GM19455 (cell line): Measurements from ENCODE around the gene PLCXD1.
"Not testable (repeated sequence)": the region's sequence is repeated elsewhere in the genome, so short reads cannot be mapped to it uniquely, and the experiment has no call there.

ENCODE experiments used
- ATAC-seq: cut with Tn5 transposase; IDR thresholded peaks from one replicate; pipeline ENCODE4 v1.9.1; 2021; ENCODE audit not compliant: unreplicated experiment

PLCXD1 gene

GRCh38 chrX:291411-291901 lies 10.3 kb downstream of the PLCXD1 start:
- ATAC-seq, result no peak

DNA sequence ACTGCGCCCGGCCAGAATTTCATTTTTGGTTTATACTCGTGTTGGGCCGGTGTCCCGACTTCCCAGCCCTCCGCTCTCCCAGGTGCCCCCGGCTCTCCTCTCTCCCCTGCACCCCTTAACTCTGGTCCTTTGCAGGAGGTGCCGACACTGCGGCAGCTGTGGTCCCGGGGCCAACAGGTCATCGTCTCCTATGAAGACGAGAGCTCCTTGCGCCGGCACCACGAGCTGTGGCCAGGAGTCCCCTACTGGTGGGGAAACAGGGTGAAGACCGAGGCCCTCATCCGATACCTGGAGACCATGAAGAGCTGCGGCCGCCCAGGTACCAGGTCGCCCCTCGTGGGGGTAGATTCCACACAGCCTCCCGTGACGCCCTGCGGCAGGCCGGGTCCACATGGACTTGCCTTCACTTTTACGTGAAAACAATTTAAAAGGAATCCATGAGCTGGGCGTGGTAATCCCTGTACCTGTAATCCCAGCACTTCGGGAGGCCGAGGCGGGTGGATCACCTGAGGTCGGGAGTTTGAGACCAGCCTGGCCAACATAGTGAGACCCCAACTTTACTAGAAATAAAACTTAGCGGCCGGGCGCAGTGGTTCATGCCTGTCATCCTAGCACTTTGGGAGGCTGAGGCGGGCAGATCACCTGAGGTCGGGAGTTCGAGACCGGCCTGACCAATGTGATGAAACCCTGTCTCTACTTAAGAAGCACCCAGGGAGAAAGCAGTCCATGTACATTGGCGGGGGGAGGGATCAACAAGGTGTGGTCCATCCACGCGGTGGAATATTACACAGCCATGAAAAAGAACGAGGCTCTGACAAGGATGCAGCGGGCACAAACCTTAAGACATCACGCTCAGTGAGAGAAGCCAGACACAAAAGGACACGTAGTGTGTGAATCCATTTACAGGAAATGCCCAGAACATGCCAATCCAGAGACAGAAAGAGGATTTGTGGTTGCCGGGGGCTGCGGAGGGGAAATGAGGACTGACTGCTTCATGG lies 12.0 kb downstream of the PLCXD1 start:
- no peak for ATAC-seq

DNA sequence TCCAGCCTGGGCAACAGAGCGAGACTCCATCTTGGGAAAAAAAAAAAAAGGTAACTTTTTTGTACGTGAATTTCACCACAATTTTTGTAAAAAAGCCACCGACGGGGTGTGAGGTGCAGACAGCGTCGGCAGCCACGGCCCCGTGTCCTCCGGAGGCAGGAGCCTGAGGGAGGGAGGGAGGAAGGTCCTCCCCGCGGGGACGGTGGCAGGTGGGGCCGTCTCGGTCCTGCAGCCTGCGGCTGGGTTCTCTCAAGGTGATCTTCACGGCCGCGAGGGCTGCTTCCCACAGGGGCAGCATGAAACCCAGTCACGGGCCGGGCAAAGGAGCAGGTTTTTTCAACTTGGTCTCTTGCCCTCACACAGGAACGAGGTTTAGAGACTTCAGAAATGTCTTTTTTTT lies 14.0 kb downstream of the PLCXD1 start:
- no peak for ATAC-seq

GRCh38 chrX:298993-299392 lies 17.8 kb downstream of the PLCXD1 start:
- no peak for ATAC-seq

GRCh38 chrX:300334-300733 lies 19.2 kb downstream of the PLCXD1 start:
- no peak for ATAC-seq

DNA sequence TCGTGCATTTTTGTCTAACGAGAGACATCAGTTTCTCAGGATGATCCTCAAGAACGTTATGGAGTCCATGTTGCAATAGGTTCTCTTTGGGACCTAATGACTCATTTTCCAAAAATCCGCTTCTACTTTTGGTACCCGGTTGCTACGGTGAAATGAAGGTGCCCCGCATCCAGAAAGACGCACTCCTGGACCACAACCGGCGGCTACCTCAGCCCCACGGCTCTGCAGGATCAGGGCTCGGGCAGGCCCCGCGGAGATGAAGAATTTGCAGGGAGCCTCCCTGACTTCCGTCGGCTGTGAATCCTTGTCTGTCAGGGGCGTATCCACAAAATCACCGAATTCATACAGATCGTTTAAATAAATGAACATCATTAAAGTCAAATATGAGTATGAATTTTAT lies 21.8 kb downstream of the PLCXD1 start:
- no peak for ATAC-seq

- not testable (repeated sequence) for ATAC-seq
Observed at GRCh38 chrX:305781-306613, 24.8 kb downstream of the PLCXD1 start.

DNA sequence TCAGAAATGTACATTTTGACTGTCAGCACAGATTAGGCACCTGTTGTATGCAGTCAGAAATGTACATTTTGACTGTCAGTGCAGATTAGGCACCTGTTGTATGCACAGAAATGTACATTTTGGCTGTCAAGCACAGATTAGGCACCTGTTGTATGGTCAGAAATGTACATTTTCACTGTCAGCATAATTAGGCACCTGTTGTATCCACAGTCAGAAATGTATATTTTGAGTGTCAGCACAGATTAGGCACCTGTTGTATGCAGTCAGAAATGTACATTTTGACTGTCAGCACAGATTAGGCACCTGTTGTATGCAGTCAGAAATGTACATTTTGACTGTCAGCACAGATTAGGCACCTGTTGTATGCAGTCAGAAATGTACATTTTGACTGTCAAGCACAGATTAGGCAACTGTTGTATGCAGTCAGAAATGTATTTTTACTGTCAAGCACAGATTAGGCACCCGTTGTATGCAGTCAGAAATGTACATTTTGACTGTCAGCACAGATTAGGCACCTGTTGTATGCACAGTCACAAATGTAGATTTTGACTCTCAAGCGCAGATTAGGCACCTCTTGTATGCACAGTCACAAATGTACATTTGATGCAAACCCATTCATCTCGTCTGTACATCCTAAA lies 25.6 kb downstream of the PLCXD1 start:
- ATAC-seq, result not testable (repeated sequence)

GRCh38 chrX:307261-308111 lies 26.3 kb downstream of the PLCXD1 start:
- no peak for ATAC-seq

GRCh38 chrX:308821-309520 lies 27.8 kb downstream of the PLCXD1 start:
- ATAC-seq, result no peak

- ATAC-seq, result no peak
Observed at GRCh38 chrX:310621-311155, 29.5 kb downstream of the PLCXD1 start.

DNA sequence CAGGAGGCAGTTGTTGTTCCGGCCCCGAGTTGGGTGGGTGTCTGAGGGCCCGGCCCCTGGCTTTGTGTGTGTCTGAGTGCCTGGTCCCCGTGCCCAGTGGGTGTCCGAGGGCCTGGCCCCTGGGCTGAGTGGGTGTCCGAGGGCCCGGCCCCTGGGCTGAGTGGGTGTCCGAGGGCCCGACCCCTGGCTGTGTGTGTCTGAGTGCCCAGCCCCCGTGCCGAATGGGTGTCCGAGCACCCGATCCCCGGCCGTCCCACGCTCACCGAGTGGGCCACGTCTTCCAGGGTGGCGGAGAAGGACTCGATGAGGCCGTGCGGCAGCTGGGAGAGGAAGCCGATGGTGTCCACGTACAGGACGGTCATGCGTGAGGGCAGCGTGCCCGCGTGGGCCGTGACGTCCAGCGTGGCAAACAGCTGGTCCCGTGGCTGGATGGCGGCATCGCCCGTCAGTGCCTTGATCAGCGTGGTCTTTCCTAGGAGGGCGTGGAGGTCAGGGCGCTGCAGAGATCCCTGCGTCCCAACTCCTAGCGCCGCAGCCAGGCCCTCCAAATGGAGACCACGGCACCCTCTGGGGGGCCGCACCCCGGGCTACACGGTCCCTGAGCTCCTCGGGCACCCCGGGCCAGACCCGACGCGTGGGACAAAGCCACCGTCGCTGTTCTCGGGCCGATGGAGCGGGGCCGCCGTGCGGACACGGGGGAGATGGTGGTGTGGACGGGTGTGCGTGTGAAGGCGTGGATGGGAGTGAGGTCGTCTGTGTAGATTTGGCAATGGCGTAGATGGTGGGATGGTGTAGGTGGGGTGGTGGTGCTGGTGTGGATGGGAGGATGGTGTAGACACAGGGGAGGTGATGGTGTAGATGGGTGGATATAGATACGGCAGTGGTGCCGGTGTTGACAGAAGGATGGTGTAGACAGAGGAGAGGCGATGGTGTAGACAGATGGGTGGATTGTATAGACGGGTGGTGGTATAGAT lies 30.3 kb downstream of the PLCXD1 start:
- ATAC-seq, result no peak

GRCh38 chrX:312621-313331 lies 31.6 kb downstream of the PLCXD1 start:
- no peak for ATAC-seq

DNA sequence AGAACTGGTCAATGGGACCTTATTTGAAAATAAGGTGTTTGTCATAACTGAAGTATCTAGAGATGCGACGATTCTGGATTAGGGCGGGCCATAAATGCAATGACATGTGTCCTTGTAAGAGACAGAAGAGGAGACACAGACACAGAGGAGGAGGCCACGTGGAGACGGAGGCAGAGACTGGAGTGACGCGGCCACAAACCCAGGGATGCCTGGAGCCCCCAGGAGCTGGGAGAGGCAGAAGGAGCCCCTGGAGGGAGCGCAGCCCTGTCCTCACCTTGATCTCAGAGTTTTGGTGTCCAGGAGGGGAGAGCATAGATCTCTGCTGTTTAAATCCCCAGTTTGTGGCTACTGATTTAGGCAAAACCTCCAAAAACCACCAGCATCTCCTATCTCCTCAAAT lies 32.4 kb downstream of the PLCXD1 start:
- ATAC-seq, result no peak

GRCh38 chrX:314049-314448 lies 32.9 kb downstream of the PLCXD1 start:
- ATAC-seq, result no peak

GRCh38 chrX:314781-315595 lies 33.8 kb downstream of the PLCXD1 start:
- no peak for ATAC-seq
